Subcutaneous abdominal adipose tissue (tissue), 5 donors: ENCODE measurements around the gene EXPH5.

ENCODE experiments used
- H3K27ac ChIP-seq: one replicate; pipeline ENCODE4 v1.7.0; 2013; ENCODE audit warnings: low read depth, mild to moderate bottlenecking, inconsistent platforms, low read length, moderate library complexity
- H3K27me3 ChIP-seq, 5 donors: one replicate each; pipeline ENCODE4 v1.7.0; 2013; ENCODE audit warnings: low read length in 5 of 5, inconsistent platforms in 1 of 5; ENCODE audit not compliant: control insufficient read depth in 5 of 5, insufficient read depth in 4 of 5
- H3K36me3 ChIP-seq, 5 donors: one replicate each; pipeline ENCODE4 v1.7.0; 2013; ENCODE audit warnings: low read length in 5 of 5; ENCODE audit not compliant: control insufficient read depth in 5 of 5, insufficient read depth in 5 of 5
- H3K4me1 ChIP-seq, 5 donors: one replicate each; pipeline ENCODE4 v1.7.0; 2013; ENCODE audit warnings: low read length in 5 of 5, mild to moderate bottlenecking in 3 of 5, moderate library complexity in 1 of 5; ENCODE audit not compliant: control insufficient read depth in 5 of 5, insufficient read depth in 5 of 5
- H3K4me3 ChIP-seq, 5 donors: one replicate each; pipeline ENCODE4 v1.7.0; 2013; ENCODE audit warnings: low read length in 5 of 5, low read depth in 1 of 5
- H3K9ac ChIP-seq, 5 donors: one replicate each; pipeline ENCODE4 v1.7.0; 2013; ENCODE audit warnings: low read length in 5 of 5, mild to moderate bottlenecking in 4 of 5, moderate library complexity in 3 of 5
- H3K9me3 ChIP-seq, 5 donors: one replicate each; pipeline ENCODE4 v1.7.0; 2013; ENCODE audit warnings: low read length in 5 of 5; ENCODE audit not compliant: control insufficient read depth in 5 of 5
- donor health status: healthy.
- donor health status: healthy.
- donor health status: healthy.
- donor health status: healthy.
- donor health status: healthy.

EXPH5 gene

GRCh38 chr11:108624196-108624925 lies 30.8 kb upstream of the EXPH5 start:
- Histone ChIP-seq H3K27ac (no peak overlapping the region), H3K9me3 (peaks cover 0 to 7% (median 5%) of the 10 kb centered on the region in 5 donors), H3K4me3 (no peak overlapping the region), H3K4me1 (no peaks in the 10 kb centered on the region), H3K27me3 (peaks cover 0 to 2% (median 0%) of the 10 kb centered on the region in 5 donors), H3K36me3 (no peaks in the 10 kb centered on the region), H3K9ac (no peak overlapping the region)

- no peaks in the 10 kb centered on the region for H3K36me3 ChIP-seq
- H3K9me3 ChIP-seq = no peaks in the 10 kb centered on the region
- no peak overlapping the region for H3K27ac ChIP-seq
- H3K4me3 ChIP-seq = no peak overlapping the region
- H3K4me1 ChIP-seq = no peaks in the 10 kb centered on the region
- H3K27me3 ChIP-seq = no peaks in the 10 kb centered on the region
- no peak overlapping the region for H3K9ac ChIP-seq
These were observed 28.8 kb upstream of the EXPH5 start for GRCh38 chr11:108622341-108622740.

- no peaks in the 10 kb centered on the region for H3K27me3 ChIP-seq
- H3K4me3 ChIP-seq = no peak overlapping the region
- H3K36me3 ChIP-seq = no peaks in the 10 kb centered on the region
- no peaks in the 10 kb centered on the region for H3K9me3 ChIP-seq
- no peak overlapping the region for H3K27ac ChIP-seq
- no peaks in the 10 kb centered on the region for H3K4me1 ChIP-seq
- H3K9ac ChIP-seq = no peak overlapping the region
These were observed 27.6 kb upstream of the EXPH5 start for GRCh38 chr11:108620958-108621772.

GRCh38 chr11:108618529-108618928 lies 25.0 kb upstream of the EXPH5 start:
- no peak overlapping the region for H3K27ac ChIP-seq
- H3K9me3 ChIP-seq = no peaks in the 10 kb centered on the region
- no peak overlapping the region for H3K9ac ChIP-seq
- no peaks in the 10 kb centered on the region for H3K36me3 ChIP-seq
- no peak overlapping the region for H3K4me3 ChIP-seq
- no peaks in the 10 kb centered on the region for H3K4me1 ChIP-seq
- H3K27me3 ChIP-seq = no peaks in the 10 kb centered on the region

- Histone ChIP-seq H3K27ac (no peak overlapping the region), H3K4me3 (no peak overlapping the region), H3K9me3 (no peaks in the 10 kb centered on the region), H3K4me1 (no peaks in the 10 kb centered on the region), H3K27me3 (no peaks in the 10 kb centered on the region), H3K36me3 (no peaks in the 10 kb centered on the region), H3K9ac (no peak overlapping the region)
These were observed 23.5 kb upstream of the EXPH5 start for GRCh38 chr11:108617055-108617454.

- Histone ChIP-seq H3K4me3 (no peak overlapping the region), H3K27me3 (no peaks in the 10 kb centered on the region), H3K36me3 (no peaks in the 10 kb centered on the region), H3K4me1 (no peaks in the 10 kb centered on the region), H3K27ac (no peak overlapping the region), H3K9ac (no peak overlapping the region), H3K9me3 (no peaks in the 10 kb centered on the region)
These were observed 23.0 kb upstream of the EXPH5 start for GRCh38 chr11:108616549-108616948.

- Histone ChIP-seq H3K36me3 (no peaks in the 10 kb centered on the region), H3K27me3 (no peaks in the 10 kb centered on the region), H3K9ac (no peak overlapping the region), H3K4me1 (no peaks in the 10 kb centered on the region), H3K9me3 (no peaks in the 10 kb centered on the region), H3K4me3 (no peak overlapping the region), H3K27ac (no peak overlapping the region)
These were observed 20.5 kb upstream of the EXPH5 start for GRCh38 chr11:108614086-108614485.

GRCh38 chr11:108609682-108610081 lies 16.1 kb upstream of the EXPH5 start:
- Histone ChIP-seq H3K9ac (no peak overlapping the region), H3K27ac (no peak overlapping the region), H3K4me1 (no peaks in the 10 kb centered on the region), H3K36me3 (no peaks in the 10 kb centered on the region), H3K27me3 (no peaks in the 10 kb centered on the region), H3K4me3 (no peak overlapping the region), H3K9me3 (no peaks in the 10 kb centered on the region)

- H3K4me1 ChIP-seq = no peaks in the 10 kb centered on the region
- H3K27me3 ChIP-seq = no peaks in the 10 kb centered on the region
- no peak overlapping the region for H3K27ac ChIP-seq
- H3K4me3 ChIP-seq = no peak overlapping the region
- H3K9me3 ChIP-seq = no peaks in the 10 kb centered on the region
- no peak overlapping the region for H3K9ac ChIP-seq
- H3K36me3 ChIP-seq = no peaks in the 10 kb centered on the region
These were observed 15.0 kb upstream of the EXPH5 start for GRCh38 chr11:108608548-108608947.

- Histone ChIP-seq H3K27me3 (no peaks in the 10 kb centered on the region), H3K27ac (no peak overlapping the region), H3K4me3 (no peak overlapping the region), H3K36me3 (no peaks in the 10 kb centered on the region), H3K9me3 (no peaks in the 10 kb centered on the region), H3K4me1 (no peaks in the 10 kb centered on the region), H3K9ac (no peak overlapping the region)
These were observed 13.1 kb upstream of the EXPH5 start for GRCh38 chr11:108606495-108607160.
